Fibroblast of lung (primary cell): ENCODE data around the gene FUT8.

Experiments
- EZH2 ChIP-seq: IDR thresholded peaks from 2 replicates; pipeline ENCODE4 v1.5.1; 2012; ENCODE audit warnings: low read length, control low read depth, mild to moderate bottlenecking; ENCODE audit errors: missing control alignments
- TF ChIP-seq, protein P1 (sequence below), 2 donors: IDR thresholded peaks in 1 of 2; conservative IDR thresholded peaks in 1 of 2; 1 replicate in 1 of 2; 2 replicates in 1 of 2; pipeline ENCODE4 v1.5.1; 2011 to 2012; ENCODE audit warnings: low read length in 2 of 2, control low read depth in 1 of 2, inconsistent platforms in 1 of 2, low read depth in 1 of 2, mild to moderate bottlenecking in 1 of 2

DNA sequence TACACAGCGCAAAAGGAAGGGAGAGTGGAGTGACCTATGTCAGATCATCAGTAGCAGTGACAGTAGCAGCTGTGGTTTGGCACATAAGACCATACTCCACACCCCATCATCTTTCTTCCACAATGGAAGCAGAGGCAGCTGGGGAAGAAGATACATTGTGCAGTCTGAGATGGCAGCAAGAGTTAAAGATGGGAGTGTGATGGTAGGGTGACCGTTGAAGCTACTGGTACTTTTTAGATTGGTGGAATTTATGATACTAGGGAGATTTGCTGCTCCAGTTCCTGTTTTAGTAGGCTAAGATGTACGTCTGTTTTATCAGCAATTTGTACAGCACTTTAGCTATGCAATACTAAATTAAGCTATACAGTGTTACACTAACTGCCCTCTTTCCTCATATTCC is 291.0 kb downstream of the FUT8 start:
- TF ChIP-seq, protein P1, sequence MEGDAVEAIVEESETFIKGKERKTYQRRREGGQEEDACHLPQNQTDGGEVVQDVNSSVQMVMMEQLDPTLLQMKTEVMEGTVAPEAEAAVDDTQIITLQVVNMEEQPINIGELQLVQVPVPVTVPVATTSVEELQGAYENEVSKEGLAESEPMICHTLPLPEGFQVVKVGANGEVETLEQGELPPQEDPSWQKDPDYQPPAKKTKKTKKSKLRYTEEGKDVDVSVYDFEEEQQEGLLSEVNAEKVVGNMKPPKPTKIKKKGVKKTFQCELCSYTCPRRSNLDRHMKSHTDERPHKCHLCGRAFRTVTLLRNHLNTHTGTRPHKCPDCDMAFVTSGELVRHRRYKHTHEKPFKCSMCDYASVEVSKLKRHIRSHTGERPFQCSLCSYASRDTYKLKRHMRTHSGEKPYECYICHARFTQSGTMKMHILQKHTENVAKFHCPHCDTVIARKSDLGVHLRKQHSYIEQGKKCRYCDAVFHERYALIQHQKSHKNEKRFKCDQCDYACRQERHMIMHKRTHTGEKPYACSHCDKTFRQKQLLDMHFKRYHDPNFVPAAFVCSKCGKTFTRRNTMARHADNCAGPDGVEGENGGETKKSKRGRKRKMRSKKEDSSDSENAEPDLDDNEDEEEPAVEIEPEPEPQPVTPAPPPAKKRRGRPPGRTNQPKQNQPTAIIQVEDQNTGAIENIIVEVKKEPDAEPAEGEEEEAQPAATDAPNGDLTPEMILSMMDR (conservative IDR thresholded peaks at IDR 0.05 in 1 of 2, IDR thresholded peaks at IDR 0.05 in 1 of 2; ENCODE audit: low read depth in 1 of 2, low read length in 2 of 2): no peak
- TF ChIP-seq EZH2: no peak
